Breast epithelium (tissue), 3 donors: ENCODE measurements around the gene NKX2-3.

ENCODE experiments used
- POLR2A ChIP-seq: fragments of 450-650 bp; IDR thresholded peaks from one replicate; pipeline ENCODE4 v1.6.1; 2016; ENCODE audit warnings: antibody characterized with exemption, mild to moderate bottlenecking, moderate library complexity
- POLR2AphosphoS5 ChIP-seq, 3 donors: sonication (generic); formaldehyde crosslinking; IDR thresholded peaks; one replicate each; pipeline ENCODE4 v1.6.1; 2017; ENCODE audit warnings: antibody characterized with exemption in 3 of 3
- TF ChIP-seq, protein P1 (sequence below), 3 donors: fragments of 450-650 bp; IDR thresholded peaks; one replicate each; pipeline ENCODE4 v1.5.1; 2016 to 2017; ENCODE audit warnings: antibody characterized with exemption in 3 of 3, mild to moderate bottlenecking in 3 of 3, moderate library complexity in 3 of 3

DNA sequence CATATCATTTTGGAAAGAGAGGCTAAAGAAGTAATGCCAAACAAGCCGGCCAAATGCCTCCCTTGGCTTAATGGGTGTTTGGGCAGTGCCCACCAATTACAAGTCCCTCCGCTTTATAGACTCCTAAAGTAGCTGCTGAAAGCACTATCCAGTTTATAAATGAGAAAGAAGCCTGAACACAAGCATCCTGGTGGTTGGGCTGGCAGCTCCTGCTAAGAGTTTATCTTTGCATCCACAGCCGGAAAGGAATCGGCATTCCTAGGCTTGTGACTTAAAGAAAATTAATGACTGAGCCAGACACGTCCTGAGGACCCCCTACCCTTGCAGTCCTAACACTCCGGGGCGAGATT is 13.1 kb upstream of the NKX2-3 start:
- TF ChIP-seq, protein P1, sequence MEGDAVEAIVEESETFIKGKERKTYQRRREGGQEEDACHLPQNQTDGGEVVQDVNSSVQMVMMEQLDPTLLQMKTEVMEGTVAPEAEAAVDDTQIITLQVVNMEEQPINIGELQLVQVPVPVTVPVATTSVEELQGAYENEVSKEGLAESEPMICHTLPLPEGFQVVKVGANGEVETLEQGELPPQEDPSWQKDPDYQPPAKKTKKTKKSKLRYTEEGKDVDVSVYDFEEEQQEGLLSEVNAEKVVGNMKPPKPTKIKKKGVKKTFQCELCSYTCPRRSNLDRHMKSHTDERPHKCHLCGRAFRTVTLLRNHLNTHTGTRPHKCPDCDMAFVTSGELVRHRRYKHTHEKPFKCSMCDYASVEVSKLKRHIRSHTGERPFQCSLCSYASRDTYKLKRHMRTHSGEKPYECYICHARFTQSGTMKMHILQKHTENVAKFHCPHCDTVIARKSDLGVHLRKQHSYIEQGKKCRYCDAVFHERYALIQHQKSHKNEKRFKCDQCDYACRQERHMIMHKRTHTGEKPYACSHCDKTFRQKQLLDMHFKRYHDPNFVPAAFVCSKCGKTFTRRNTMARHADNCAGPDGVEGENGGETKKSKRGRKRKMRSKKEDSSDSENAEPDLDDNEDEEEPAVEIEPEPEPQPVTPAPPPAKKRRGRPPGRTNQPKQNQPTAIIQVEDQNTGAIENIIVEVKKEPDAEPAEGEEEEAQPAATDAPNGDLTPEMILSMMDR (IDR thresholded peaks at IDR 0.05), result no peak
- TF ChIP-seq POLR2A (no peak), POLR2AphosphoS5 (IDR thresholded peaks at IDR 0.05) (no peak)
